GM18505 (cell line): ENCODE measurements around the gene ATP1A4.
"Not testable (repeated sequence)": the region's sequence is repeated elsewhere in the genome, so short reads cannot be mapped to it uniquely, and the experiment has no call there.

Experiments used
- ATAC-seq: cut with Tn5 transposase; IDR thresholded peaks from one replicate; pipeline ENCODE4 v1.9.1; 2021; ENCODE audit not compliant: unreplicated experiment
- POLR2A ChIP-seq: IDR thresholded peaks from 4 replicates; pipeline ENCODE4 v1.6.1; 2011; ENCODE audit warnings: borderline replicate concordance; ENCODE audit not compliant: insufficient read depth, insufficient read length; ENCODE audit errors: extremely low read depth

The ATP1A4 gene

GRCh38 chr1:160116283-160117147, 34.9 kb upstream of the ATP1A4 start:
- ATAC-seq: no peak
- no peak for TF ChIP-seq POLR2A

GRCh38 chr1:160117300-160117699, 34.1 kb upstream of the ATP1A4 start:
- no peak for ATAC-seq
- no peak for TF ChIP-seq POLR2A

- no peak for TF ChIP-seq POLR2A
- ATAC-seq: no peak
These were observed 33.7 kb upstream of the ATP1A4 start for GRCh38 chr1:160117709-160118183.

GRCh38 chr1:160118928-160119327, 32.5 kb upstream of the ATP1A4 start:
- no peak for TF ChIP-seq POLR2A
- ATAC-seq: no peak

- no peak for TF ChIP-seq POLR2A
- no peak for ATAC-seq
These were observed 30.6 kb upstream of the ATP1A4 start for GRCh38 chr1:160120797-160121196.

GRCh38 chr1:160121388-160121787, 30.0 kb upstream of the ATP1A4 start:
- ATAC-seq: no peak
- TF ChIP-seq POLR2A: no peak

GRCh38 chr1:160122978-160123495, 28.4 kb upstream of the ATP1A4 start:
- ATAC-seq: no peak
- no peak for TF ChIP-seq POLR2A

- no peak for ATAC-seq
- no peak for TF ChIP-seq POLR2A
These were observed 27.7 kb upstream of the ATP1A4 start for GRCh38 chr1:160123726-160124125.

- TF ChIP-seq POLR2A: no peak
- no peak for ATAC-seq
These were observed 26.5 kb upstream of the ATP1A4 start for GRCh38 chr1:160124705-160125478.

- no peak for ATAC-seq
- TF ChIP-seq POLR2A: no peak
These were observed 25.7 kb upstream of the ATP1A4 start for GRCh38 chr1:160125746-160126145.

- not testable (repeated sequence) for ATAC-seq
These were observed 25.1 kb upstream of the ATP1A4 start for GRCh38 chr1:160126342-160126741.

GRCh38 chr1:160127381-160127780, 24.0 kb upstream of the ATP1A4 start:
- TF ChIP-seq POLR2A: no peak
- no peak for ATAC-seq

GRCh38 chr1:160127865-160128523, 23.4 kb upstream of the ATP1A4 start:
- no peak for TF ChIP-seq POLR2A
- no peak for ATAC-seq
